ENCODE data around the gene HMG20B. TPM values are rescaled to one million over a fixed set of nuclear protein-coding genes. Genes with fewer than 3 reads are reported as not detected.
"Not testable (repeated sequence)": the region's sequence is repeated elsewhere in the genome, so short reads cannot be mapped to it uniquely, and the experiment has no call there.

The HMG20B gene
- total RNA-seq, 6 experiments from 2014 or later, result 73.5 to 90.1 (median 78.3) TPM

DNA sequence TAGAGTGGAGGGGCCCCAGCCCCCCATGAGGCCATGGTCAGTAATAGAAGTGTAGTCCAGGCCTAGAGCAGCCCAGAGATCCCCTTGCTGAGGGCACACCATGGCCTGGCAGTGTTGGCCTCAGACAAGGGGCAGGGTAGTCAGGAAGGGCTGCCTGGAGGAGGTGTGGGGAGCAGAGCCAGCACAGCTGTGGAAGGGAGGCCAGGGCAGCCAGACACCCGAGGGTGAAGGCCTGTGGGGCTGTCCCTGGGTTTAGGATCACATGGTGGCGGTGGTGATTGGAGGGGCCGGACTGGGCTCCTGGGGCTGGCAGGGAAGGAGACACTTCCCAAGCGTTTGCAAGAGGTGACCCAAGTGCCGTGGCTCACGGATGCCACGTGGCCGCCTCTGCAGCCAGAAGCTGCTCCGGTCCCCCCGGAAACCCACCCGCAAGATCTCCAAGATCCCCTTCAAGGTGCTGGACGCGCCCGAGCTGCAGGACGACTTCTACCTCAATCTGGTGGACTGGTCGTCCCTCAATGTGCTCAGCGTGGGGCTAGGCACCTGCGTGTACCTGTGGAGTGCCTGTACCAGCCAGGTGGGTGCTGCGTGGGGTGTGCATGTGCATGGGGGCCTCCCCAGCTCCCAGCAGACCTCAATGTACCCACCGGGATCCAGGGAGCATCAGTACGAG, 45.4 kb upstream of the HMG20B start:
- H3K36me3 Mint-ChIP-seq (ENCODE audit: low read depth), result peaks cover 5% of the 10 kb centered on the region; the same call in 1 of the 2 replicates
- TF ChIP-seq, protein P1, sequence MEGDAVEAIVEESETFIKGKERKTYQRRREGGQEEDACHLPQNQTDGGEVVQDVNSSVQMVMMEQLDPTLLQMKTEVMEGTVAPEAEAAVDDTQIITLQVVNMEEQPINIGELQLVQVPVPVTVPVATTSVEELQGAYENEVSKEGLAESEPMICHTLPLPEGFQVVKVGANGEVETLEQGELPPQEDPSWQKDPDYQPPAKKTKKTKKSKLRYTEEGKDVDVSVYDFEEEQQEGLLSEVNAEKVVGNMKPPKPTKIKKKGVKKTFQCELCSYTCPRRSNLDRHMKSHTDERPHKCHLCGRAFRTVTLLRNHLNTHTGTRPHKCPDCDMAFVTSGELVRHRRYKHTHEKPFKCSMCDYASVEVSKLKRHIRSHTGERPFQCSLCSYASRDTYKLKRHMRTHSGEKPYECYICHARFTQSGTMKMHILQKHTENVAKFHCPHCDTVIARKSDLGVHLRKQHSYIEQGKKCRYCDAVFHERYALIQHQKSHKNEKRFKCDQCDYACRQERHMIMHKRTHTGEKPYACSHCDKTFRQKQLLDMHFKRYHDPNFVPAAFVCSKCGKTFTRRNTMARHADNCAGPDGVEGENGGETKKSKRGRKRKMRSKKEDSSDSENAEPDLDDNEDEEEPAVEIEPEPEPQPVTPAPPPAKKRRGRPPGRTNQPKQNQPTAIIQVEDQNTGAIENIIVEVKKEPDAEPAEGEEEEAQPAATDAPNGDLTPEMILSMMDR (IDR thresholded peaks at IDR 0.05), result no peak

DNA sequence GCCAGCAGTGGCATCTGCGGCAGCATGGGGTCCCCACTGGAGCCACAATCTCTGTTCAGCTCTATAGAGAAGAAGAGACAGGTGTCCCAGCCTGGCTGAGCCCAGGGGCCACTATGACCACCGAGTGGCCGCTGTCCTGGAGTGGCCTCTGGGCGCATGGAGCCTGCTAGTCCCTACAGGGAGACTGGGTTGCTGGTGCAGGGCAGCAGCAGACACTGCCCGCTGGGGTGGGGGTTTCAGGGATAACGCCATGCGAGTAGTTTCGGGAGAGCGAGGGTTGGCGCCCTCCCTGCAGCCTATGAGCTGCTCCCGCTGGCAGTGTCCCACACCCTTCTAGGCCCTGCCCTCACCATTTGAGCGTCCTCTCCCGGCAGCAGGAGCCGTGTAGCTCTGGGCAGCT, 44.7 kb upstream of the HMG20B start:
- no peak for DNase-seq
- Mint-ChIP-seq H3K4me1 (ENCODE audit: low read depth) (no peaks in the 10 kb centered on the region), H3K27ac (no peak overlapping the region), H3K9me3 (no peaks in the 10 kb centered on the region), H3K36me3 (ENCODE audit: low read depth) (peaks cover 5% of the 10 kb centered on the region; the same call in 1 of the 2 replicates), H3K4me3 (no peak overlapping the region), H3K27me3 (ENCODE audit: insufficient read depth) (no peaks in the 10 kb centered on the region)
- TF ChIP-seq, protein P1 (IDR thresholded peaks at IDR 0.05), result no peak

More for the DNA sequence above, 45.4 kb upstream of the HMG20B start:
- Mint-ChIP-seq H3K27me3 (ENCODE audit: insufficient read depth) (peaks cover under 1% of the 10 kb centered on the region; the same call in 1 of the 2 replicates), H3K4me3 (no peak overlapping the region), H3K27ac (no peak overlapping the region), H3K4me1 (ENCODE audit: low read depth) (no peaks in the 10 kb centered on the region), H3K9me3 (no peaks in the 10 kb centered on the region)
- DNase-seq, result no peak

DNA sequence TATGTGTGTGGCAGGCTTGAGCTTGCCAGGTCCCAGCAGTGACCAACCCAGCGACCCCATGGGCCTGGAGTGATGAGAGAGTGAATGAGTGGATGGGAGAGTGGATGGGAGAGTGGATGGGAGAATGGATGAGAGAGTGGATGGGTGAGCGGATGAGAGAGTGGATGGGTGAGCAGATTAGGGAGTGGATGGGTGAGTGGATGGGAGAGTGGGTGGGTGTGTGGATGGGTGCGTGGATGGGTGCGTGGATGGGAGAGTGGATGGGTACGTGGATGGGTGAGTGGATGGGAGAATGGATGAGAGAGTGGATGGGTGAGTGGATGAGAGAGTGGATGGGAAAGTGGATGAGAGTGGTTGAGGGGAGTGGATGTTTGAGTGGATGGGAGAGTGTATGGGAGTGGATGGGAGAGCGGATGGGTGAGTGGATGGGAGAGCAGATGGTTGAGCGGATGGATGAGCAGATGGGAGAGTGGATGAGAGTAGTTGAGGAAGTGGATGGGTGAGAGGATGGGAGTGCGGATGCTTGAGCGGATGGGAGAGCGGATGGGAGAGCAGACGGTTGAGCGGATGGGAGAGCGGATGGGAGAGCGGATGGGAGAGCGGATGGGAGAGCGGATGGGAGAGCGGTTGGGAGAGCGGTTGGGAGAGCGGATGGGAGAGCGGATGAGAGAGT, 44.1 kb upstream of the HMG20B start:
- Mint-ChIP-seq H3K27me3 (ENCODE audit: insufficient read depth) (no peaks in the 10 kb centered on the region), H3K9me3 (no peaks in the 10 kb centered on the region), H3K36me3 (ENCODE audit: low read depth) (peaks cover 5% of the 10 kb centered on the region; the same call in 1 of the 2 replicates), H3K27ac (no peak overlapping the region), H3K4me1 (ENCODE audit: low read depth) (no peaks in the 10 kb centered on the region), H3K4me3 (no peak overlapping the region)
- TF ChIP-seq, protein P1 (IDR thresholded peaks at IDR 0.05), result no peak
- DNase-seq, result no peak

DNA sequence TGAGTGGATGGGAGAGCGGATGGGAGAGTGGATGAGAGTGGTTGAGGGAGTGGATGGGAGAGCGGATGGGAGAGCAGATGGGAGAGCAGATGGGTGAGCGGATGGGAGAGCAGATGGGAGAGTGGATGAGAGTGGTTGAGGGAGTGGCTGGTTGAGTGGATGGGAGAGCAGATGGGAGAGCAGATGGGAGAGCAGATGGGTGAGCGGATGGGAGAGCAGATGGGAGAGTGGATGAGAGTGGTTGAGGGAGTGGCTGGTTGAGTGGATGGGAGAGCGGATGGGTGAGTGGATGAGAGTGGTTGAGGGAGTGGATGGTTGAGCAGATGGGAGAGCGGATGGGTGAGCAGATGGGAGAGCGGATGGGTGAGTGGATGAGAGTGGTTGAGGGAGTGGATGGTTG, 43.4 kb upstream of the HMG20B start:
- not testable (repeated sequence) for H3K27ac Mint-ChIP-seq; DNase-seq; H3K4me3 Mint-ChIP-seq; H3K36me3 Mint-ChIP-seq (ENCODE audit: low read depth); H3K4me1 Mint-ChIP-seq (ENCODE audit: low read depth); H3K9me3 Mint-ChIP-seq; H3K27me3 Mint-ChIP-seq (ENCODE audit: insufficient read depth)

DNA sequence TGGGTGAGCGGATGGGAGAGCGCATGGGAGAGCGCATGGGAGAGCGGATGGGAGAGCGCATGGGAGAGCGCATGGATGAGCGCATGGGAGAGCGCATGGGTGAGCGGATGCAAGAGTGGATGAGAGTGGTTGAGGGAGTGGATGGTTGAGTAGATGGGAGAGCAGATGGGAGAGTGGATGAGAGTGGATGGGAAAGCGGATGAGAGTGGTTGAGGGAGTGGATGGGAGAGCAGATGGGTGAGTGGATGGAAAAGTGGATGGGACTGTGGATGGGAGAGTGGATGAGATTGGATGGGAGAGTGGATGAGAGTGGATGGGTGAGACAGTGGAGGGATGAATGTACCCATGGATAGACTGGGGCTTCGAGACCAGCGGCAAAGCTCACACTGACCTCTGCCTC, 42.4 kb upstream of the HMG20B start:
- H3K4me3 Mint-ChIP-seq, result no peak overlapping the region
- H3K27ac Mint-ChIP-seq, result no peak overlapping the region
- peaks cover 5% of the 10 kb centered on the region; the same call in 1 of the 2 replicates for H3K36me3 Mint-ChIP-seq (ENCODE audit: low read depth)
- TF ChIP-seq, protein P1 (IDR thresholded peaks at IDR 0.05), result no peak
- H3K4me1 Mint-ChIP-seq (ENCODE audit: low read depth), result no peaks in the 10 kb centered on the region
- H3K27me3 Mint-ChIP-seq (ENCODE audit: insufficient read depth), result no peaks in the 10 kb centered on the region; the same call in none of the 2 replicates
- DNase-seq, result no peak
- no peaks in the 10 kb centered on the region for H3K9me3 Mint-ChIP-seq

DNA sequence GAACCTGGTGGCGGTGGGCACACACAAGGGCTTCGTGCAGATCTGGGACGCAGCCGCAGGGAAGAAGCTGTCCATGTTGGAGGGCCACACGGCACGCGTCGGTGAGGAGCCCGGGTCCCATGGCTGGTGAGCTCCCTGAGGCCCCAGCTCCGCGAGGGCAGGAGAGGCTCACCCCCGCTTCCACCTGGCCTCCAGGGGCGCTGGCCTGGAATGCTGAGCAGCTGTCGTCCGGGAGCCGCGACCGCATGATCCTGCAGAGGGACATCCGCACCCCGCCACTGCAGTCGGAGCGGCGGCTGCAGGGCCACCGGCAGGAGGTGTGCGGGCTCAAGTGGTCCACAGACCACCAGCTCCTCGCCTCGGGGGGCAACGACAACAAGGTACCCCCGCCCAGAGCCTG, 41.0 kb upstream of the HMG20B start:
- Mint-ChIP-seq H3K4me3 (no peak overlapping the region), H3K27me3 (ENCODE audit: insufficient read depth) (no peaks in the 10 kb centered on the region; the same call in none of the 2 replicates), H3K27ac (no peak overlapping the region), H3K4me1 (ENCODE audit: low read depth) (no peaks in the 10 kb centered on the region), H3K9me3 (no peaks in the 10 kb centered on the region), H3K36me3 (ENCODE audit: low read depth) (peaks cover 5% of the 10 kb centered on the region; the same call in 1 of the 2 replicates)
- no peak for DNase-seq
- TF ChIP-seq, protein P1 (IDR thresholded peaks at IDR 0.05), result no peak
